OCI-LY3 (cell line): ENCODE data around the gene KANK4.

Experiments
- CTCF ChIP-seq: fragments of 200-600, 300-600 bp; sonication (generic); IDR thresholded peaks from 2 replicates; pipeline ENCODE4 v1.5.1; 2014; ENCODE audit warnings: antibody characterized with exemption, low read length, low read depth
- EZH2phosphoT487 ChIP-seq: fragments of 200-600 bp; shearing (Covaris generic); IDR thresholded peaks from 2 replicates; pipeline ENCODE4 v1.6.1; 2018; ENCODE audit warnings: antibody characterized with exemption, mixed run types, low read depth

- no peak for TF ChIP-seq CTCF
- no peak for TF ChIP-seq EZH2phosphoT487
These were observed 100.6 kb downstream of the KANK4 start for GRCh38 chr1:62218604-62219003.
